Aorta (tissue), 5 donors: ENCODE measurements around the gene NRTN. TPM values are rescaled to one million over a fixed set of nuclear protein-coding genes. Genes with fewer than 3 reads are reported as not detected.
"Not testable (repeated sequence)": the region's sequence is repeated elsewhere in the genome, so short reads cannot be mapped to it uniquely, and the experiment has no call there.

ENCODE experiments used
- ATAC-seq: fragments of 200-7000 bp; cut with Tn5 transposase; one replicate; pipeline ENCODE4 v1.9.1; 2022; ENCODE audit warnings: moderate library complexity; ENCODE audit not compliant: low FRiP score
- DNase-seq, 2 donors: peaks; one replicate each; pipeline ENCODE4 v3.0.0-alpha.2; 2020
- H3K27ac ChIP-seq, 2 donors: one replicate each; pipeline ENCODE4 v1.5.1; 2013; ENCODE audit warnings: low read length in 2 of 2, mild to moderate bottlenecking in 2 of 2, moderate library complexity in 2 of 2, control low read depth in 1 of 2, inconsistent platforms in 1 of 2, low read depth in 1 of 2
- H3K27me3 ChIP-seq, 2 donors: one replicate each; pipeline ENCODE4 v1.6.1; 2013; ENCODE audit warnings: control low read depth in 1 of 2, low read length in 1 of 2, mild to moderate bottlenecking in 1 of 2, moderate library complexity in 1 of 2; ENCODE audit not compliant: insufficient read depth in 2 of 2, control insufficient read depth in 1 of 2
- H3K36me3 ChIP-seq, 2 donors: one replicate each; pipeline ENCODE4 v1.6.1; 2013; ENCODE audit warnings: control low read depth in 1 of 2, low read length in 1 of 2, mild to moderate bottlenecking in 1 of 2; ENCODE audit not compliant: insufficient read depth in 2 of 2, control insufficient read depth in 1 of 2
- H3K4me1 ChIP-seq, 2 donors: one replicate each; pipeline ENCODE4 v1.6.1; 2013; ENCODE audit warnings: low read length in 2 of 2, control low read depth in 1 of 2, mild to moderate bottlenecking in 1 of 2, moderate library complexity in 1 of 2; ENCODE audit not compliant: insufficient read depth in 2 of 2, control insufficient read depth in 1 of 2
- H3K4me3 ChIP-seq, 2 donors: one replicate each; pipeline ENCODE4 v1.5.1; 2013; ENCODE audit warnings: low read length in 2 of 2, control low read depth in 1 of 2, mild to moderate bottlenecking in 1 of 2
- H3K9me3 ChIP-seq: one replicate; pipeline ENCODE4 v1.6.1; 2013; ENCODE audit warnings: mild to moderate bottlenecking, low read length; ENCODE audit not compliant: control insufficient read depth
- WGBS, 2 donors: extraction: QIAGEN DNeasy Blood & Tissue Kit; methylation state at CpG; one replicate each; pipeline ENCODE4 v1.1.7; 2013; 5-methylcytosine and 5-hydroxymethylcytosine counted together
- intact Hi-C, 2 donors: fragments of 100-400 bp; cut with DNase I; formaldehyde crosslinking; loops; one replicate each; pipeline versions ENCODE4 v1.14.2 to v1.15.0; 2022
- polyA plus RNA-seq, 2 donors: library from polyadenylated mRNA; stranded (reverse); fragments of 200-250 nt; gene quantifications; one replicate each; pipeline ENCODE4 v1.2.3, GENCODE V29; 2013
- total RNA-seq, 2 donors: library from RNA; stranded (reverse); fragmentation: NEBNext Ultra II Directional; extraction: Animal tissue kit (Norgen Biotek cat#: 25700); gene quantifications; one replicate each; pipeline ENCODE4 v1.2.1, GENCODE V29; 2021
- donor health status: healthy with polysubstance abuse.
- donor health status: Bipolar disorder and iron deficiency.
- donor health status: DM: no; HTN: no; CAD: no.
- donor health status: DM: no; HTN: no; CAD: no.
- donor health status: DM: yes; HTN: yes; CAD: no.

The NRTN gene
- total and polyA plus RNA-seq, 4 donors = 1.1 TPM; not detected in 3

- ATAC-seq = no peak
- intact Hi-C loops = no loop called here
- no peak overlapping the region for H3K4me3 ChIP-seq
- H3K9me3 ChIP-seq = no peaks in the 10 kb centered on the region
- H3K27ac ChIP-seq = no peak overlapping the region
- no peaks in the 10 kb centered on the region for H3K4me1 ChIP-seq
- 52 to 53% methylated on average over 15 of the region's 15 CpGs for WGBS, 2 donors
- no peaks in the 10 kb centered on the region for H3K36me3 ChIP-seq
- H3K27me3 ChIP-seq = no peaks in the 10 kb centered on the region
- DNase-seq = no peak
Measured at GRCh38 chr19:5837761-5838352, 33.0 kb downstream of the NRTN start.

GRCh38 chr19:5838353-5839064 lies 33.6 kb downstream of the NRTN start:
- H3K27me3 ChIP-seq = no peaks in the 10 kb centered on the region
- H3K36me3 ChIP-seq = no peaks in the 10 kb centered on the region
- H3K4me1 ChIP-seq = no peaks in the 10 kb centered on the region
- DNase-seq = no peak
- no peaks in the 10 kb centered on the region for H3K9me3 ChIP-seq
- 70 to 72% methylated on average over 20 of the region's 20 CpGs for WGBS, 2 donors
- peak; percentile 19 for ATAC-seq
- no peak overlapping the region for H3K4me3 ChIP-seq
- intact Hi-C loops = no loop called here
- H3K27ac ChIP-seq = no peak overlapping the region

GRCh38 chr19:5839065-5840017 lies 34.5 kb downstream of the NRTN start, which contains the start of gene FUT6:
TSS of gene FUT6 (minus strand) at chr19:5839702. CDS start at chr19:5832567, 7,135 bp downstream.
- 87 to 88% methylated on average over 9 of the region's 9 CpGs for WGBS, 2 donors
- Histone ChIP-seq H3K36me3 (no peaks in the 10 kb centered on the region), H3K27me3 (no peaks in the 10 kb centered on the region), H3K27ac (no peak within 1 kb of the TSS), H3K4me1 (no peaks in the 10 kb centered on the region), H3K4me3 (no peak within 1 kb of the TSS), H3K9me3 (no peaks in the 10 kb centered on the region)
- intact Hi-C loops = no loop called here
- no peak for ATAC-seq
- DNase-seq = no peak

- H3K9me3 ChIP-seq, H3K4me3 ChIP-seq, DNase-seq, intact Hi-C loops, H3K36me3 ChIP-seq, H3K27ac ChIP-seq, H3K4me1 ChIP-seq, ATAC-seq, H3K27me3 ChIP-seq: not testable (repeated sequence)
- 72 to 81% methylated on average over 6 of the region's 6 CpGs for WGBS, 2 donors
Measured at GRCh38 chr19:5841735-5842111, 36.9 kb downstream of the NRTN start.

GRCh38 chr19:5843295-5843927 lies 38.5 kb downstream of the NRTN start:
- no peaks in the 10 kb centered on the region for H3K9me3 ChIP-seq
- intact Hi-C loops = no loop called here
- no peaks in the 10 kb centered on the region for H3K36me3 ChIP-seq
- 94% methylated on average over 21 of the region's 21 CpGs for WGBS, 2 donors
- H3K4me1 ChIP-seq = no peaks in the 10 kb centered on the region
- no peaks in the 10 kb centered on the region for H3K27me3 ChIP-seq
- H3K27ac ChIP-seq = no peak overlapping the region
- no peak overlapping the region for H3K4me3 ChIP-seq
- no peak for ATAC-seq
- no peak for DNase-seq

GRCh38 chr19:5844456-5845433 lies 39.9 kb downstream of the NRTN start:
- intact Hi-C loops = no loop called here
- WGBS, 2 donors = 85 to 88% methylated on average over 24 of the region's 24 CpGs
- ATAC-seq = no peak
- Histone ChIP-seq H3K27ac (no peak overlapping the region), H3K9me3 (no peaks in the 10 kb centered on the region), H3K27me3 (no peaks in the 10 kb centered on the region), H3K4me3 (no peak overlapping the region), H3K36me3 (no peaks in the 10 kb centered on the region), H3K4me1 (no peaks in the 10 kb centered on the region)
- DNase-seq = no peak

GRCh38 chr19:5847846-5848245 lies 43.0 kb downstream of the NRTN start:
- H3K9me3 ChIP-seq, H3K4me1 ChIP-seq, intact Hi-C loops, DNase-seq, H3K4me3 ChIP-seq, H3K27ac ChIP-seq, H3K27me3 ChIP-seq, ATAC-seq, H3K36me3 ChIP-seq: not testable (repeated sequence)
- WGBS, 2 donors = 77 to 78% methylated on average over 10 of the region's 10 CpGs
